SK-N-MC (cell line): ENCODE results near the gene BICDL2.
A peak's percentile ranks its signal among the peaks of the same experiment; 100 is the strongest.

Source experiments
- DNase-seq: peaks from one replicate; pipeline ENCODE4 v3.0.0-alpha.2; 2011; ENCODE audit warnings: low read depth, low spot score
- H3K27ac ChIP-seq: fragments of 200-600 bp; sonication (generic); 2 replicates; pipeline ENCODE4 v1.5.1; 2016; ENCODE audit warnings: mixed run types
- H3K36me3 ChIP-seq: fragments of 200-600 bp; sonication (generic); 2 replicates; pipeline ENCODE4 v1.6.1; 2017; ENCODE audit warnings: antibody characterized with exemption, low read length, mixed read lengths; ENCODE audit not compliant: insufficient read depth
- H3K4me3 ChIP-seq: fragments of 200-600 bp; sonication (generic); 2 replicates; pipeline ENCODE4 v1.5.1; 2016
- H3K9ac ChIP-seq: fragments of 200-600 bp; sonication (generic); 2 replicates; pipeline ENCODE4 v1.8.0; 2017; ENCODE audit warnings: mixed run types, mixed read lengths; ENCODE audit not compliant: insufficient read length
- H3K9me3 ChIP-seq: fragments of 200-600 bp; sonication (generic); 2 replicates; pipeline ENCODE4 v1.6.1; 2017; ENCODE audit warnings: low read depth, mild to moderate bottlenecking, antibody characterized with exemption, low read length, moderate library complexity, mixed read lengths
- EZH2 ChIP-seq: fragments of 200-600 bp; sonication (generic); IDR thresholded peaks from one replicate; pipeline ENCODE4 v1.6.1; 2017; ENCODE audit warnings: antibody characterized with exemption
- FOXP2 ChIP-seq: optimal IDR thresholded peaks from 2 replicates; pipeline ENCODE3; 2011; ENCODE audit warnings: mild to moderate bottlenecking, moderate library complexity; ENCODE audit not compliant: insufficient read depth; ENCODE audit errors: extremely low read length, control extremely low read depth
- POLR2AphosphoS5 ChIP-seq: IDR thresholded peaks from 2 replicates; pipeline ENCODE4 v1.6.1; 2012; ENCODE audit warnings: mild to moderate bottlenecking, low read depth, low read length, borderline replicate concordance

Gene BICDL2

DNA sequence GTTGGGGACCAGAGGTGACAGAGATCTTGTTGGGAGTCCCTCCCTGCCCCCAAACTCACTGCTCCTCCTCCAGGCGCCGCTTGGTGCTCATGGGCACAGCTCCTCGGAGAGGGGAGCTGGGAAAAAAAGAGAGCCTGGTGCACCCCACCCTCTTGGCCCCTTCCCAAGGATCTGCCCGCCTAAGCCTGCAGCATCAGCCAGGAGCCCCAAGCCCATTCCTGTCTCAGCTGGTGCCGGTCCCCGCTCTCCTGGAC is 13.4 kb downstream of the BICDL2 start:
- Histone ChIP-seq H3K9me3 (no peaks in the 10 kb centered on the region), H3K27ac (no peak overlapping the region), H3K4me3 (peak overlapping the region; percentile 83), H3K36me3 (peaks cover 15% of the 10 kb centered on the region; the same call in 1 of the 2 replicates), H3K9ac (peak overlapping the region; percentile 89)
- no peak for TF ChIP-seq EZH2
- no peak; the same call in 1 of the 2 replicates for TF ChIP-seq POLR2AphosphoS5
- TF ChIP-seq FOXP2 = no peak
- no peak for DNase-seq

DNA sequence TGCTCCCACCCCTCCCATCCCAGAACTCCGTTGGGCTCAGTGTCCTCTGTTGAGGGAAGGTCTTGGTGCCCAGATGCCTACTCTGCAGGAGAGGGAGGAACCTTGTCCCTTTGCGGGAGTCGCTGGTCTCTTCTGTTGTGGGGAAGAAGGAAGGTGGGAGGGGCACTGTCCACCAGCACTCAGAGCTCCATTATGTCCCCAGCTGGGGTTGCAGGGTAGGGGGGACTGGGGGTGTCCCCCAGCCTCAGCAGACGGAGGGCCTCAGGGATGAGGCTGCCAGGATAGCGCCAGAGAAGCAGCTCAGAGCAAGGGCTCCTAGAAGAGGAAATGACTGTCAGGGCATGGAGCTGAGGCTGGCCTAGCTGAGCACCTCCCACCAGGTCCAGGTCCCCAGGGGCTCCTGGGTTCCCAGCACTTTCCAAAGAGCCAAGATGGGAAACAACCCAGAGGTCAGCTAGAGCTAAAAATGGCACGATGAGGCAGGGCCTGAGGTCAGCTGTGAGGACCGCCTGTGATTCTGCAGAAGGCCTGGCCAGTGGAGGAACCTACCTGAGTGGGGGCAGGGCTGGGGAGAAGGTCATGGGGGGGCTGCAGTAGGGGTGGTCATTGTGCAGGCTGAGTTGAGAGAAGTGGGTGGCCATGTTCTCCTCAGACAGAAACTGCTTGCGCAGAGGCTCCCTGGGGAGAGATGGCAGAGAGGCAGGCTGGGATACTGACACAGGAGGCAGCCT is 13.9 kb downstream of the BICDL2 start:
- H3K9ac ChIP-seq = no peak overlapping the region
- TF ChIP-seq FOXP2 (no peak), EZH2 (no peak), POLR2AphosphoS5 (no peak; the same call in none of the 2 replicates)
- no peaks in the 10 kb centered on the region for H3K9me3 ChIP-seq
- no peak for DNase-seq
- peak overlapping the region; percentile 83 for H3K4me3 ChIP-seq
- H3K27ac ChIP-seq = peak overlapping the region; percentile 77
- H3K36me3 ChIP-seq = peaks cover 15% of the 10 kb centered on the region; the same call in 1 of the 2 replicates

DNA sequence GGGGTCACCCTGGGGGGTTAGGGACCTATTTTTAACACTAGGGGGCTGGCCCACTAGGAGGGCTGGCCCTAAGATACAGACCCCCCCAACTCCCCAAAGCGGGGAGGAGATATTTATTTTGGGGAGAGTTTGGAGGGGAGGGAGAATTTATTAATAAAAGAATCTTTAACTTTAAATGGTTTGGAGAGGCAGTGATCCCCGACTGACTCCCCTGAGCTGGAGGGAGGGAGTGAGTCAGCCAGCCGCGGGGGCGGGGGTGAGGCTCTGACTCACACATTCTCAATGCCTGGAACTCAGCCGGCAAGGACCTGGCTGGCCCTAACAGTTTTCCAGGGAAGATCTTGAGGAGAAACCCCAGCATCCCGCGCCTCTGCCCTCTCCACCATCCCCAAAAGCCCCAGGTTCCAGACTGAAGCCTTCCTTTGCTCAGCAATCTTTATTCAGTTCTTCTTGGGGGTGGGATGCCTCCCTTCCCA is 14.5 kb downstream of the BICDL2 start:
- no peaks in the 10 kb centered on the region for H3K9me3 ChIP-seq
- no peak for DNase-seq
- peak overlapping the region; percentile 77 for H3K27ac ChIP-seq
- H3K36me3 ChIP-seq = peaks cover 14% of the 10 kb centered on the region; the same call in 1 of the 2 replicates
- peak overlapping the region; percentile 83 for H3K4me3 ChIP-seq
- no peak overlapping the region for H3K9ac ChIP-seq
- TF ChIP-seq POLR2AphosphoS5 = no peak
- no peak for TF ChIP-seq EZH2
- TF ChIP-seq FOXP2 = no peak

DNA sequence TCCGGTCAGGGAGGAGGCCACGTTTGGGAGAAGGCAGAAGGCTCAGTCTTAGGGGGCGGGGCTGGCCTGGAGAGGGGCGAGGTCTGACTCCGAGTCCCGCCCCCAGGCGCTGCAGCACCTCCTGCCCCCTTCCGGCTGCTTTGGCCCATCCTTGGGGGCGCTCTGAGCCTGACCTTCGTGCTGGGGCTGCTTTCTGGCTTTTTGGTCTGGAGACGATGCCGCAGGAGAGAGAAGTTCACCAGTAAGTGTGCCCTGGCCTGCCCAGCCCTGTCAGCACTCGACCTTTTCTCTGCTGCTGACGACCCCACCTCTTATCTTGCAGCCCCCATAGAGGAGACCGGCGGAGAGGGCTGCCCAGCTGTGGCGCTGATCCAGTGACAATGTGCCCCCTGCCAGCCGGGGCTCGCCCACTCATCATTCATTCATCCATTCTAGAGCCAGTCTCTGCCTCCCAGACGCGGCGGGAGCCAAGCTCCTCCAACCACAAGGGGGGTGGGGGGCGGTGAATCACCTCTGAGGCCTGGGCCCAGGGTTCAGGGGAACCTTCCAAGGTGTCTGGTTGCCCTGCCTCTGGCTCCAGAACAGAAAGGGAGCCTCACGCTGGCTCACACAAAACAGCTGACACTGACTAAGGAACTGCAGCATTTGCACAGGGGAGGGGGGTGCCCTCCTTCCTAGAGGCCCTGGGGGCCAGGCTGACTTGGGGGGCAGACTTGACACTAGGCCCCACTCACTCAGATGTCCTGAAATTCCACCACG is 15.1 kb downstream of the BICDL2 start:
- Histone ChIP-seq H3K27ac (peak overlapping the region; percentile 77; the same call in 1 of the 2 replicates), H3K9ac (no peak overlapping the region), H3K4me3 (peak overlapping the region; percentile 83), H3K36me3 (peaks cover 8% of the 10 kb centered on the region; the same call in 1 of the 2 replicates), H3K9me3 (no peaks in the 10 kb centered on the region)
- TF ChIP-seq POLR2AphosphoS5 (no peak), EZH2 (no peak), FOXP2 (no peak)
- no peak for DNase-seq

DNA sequence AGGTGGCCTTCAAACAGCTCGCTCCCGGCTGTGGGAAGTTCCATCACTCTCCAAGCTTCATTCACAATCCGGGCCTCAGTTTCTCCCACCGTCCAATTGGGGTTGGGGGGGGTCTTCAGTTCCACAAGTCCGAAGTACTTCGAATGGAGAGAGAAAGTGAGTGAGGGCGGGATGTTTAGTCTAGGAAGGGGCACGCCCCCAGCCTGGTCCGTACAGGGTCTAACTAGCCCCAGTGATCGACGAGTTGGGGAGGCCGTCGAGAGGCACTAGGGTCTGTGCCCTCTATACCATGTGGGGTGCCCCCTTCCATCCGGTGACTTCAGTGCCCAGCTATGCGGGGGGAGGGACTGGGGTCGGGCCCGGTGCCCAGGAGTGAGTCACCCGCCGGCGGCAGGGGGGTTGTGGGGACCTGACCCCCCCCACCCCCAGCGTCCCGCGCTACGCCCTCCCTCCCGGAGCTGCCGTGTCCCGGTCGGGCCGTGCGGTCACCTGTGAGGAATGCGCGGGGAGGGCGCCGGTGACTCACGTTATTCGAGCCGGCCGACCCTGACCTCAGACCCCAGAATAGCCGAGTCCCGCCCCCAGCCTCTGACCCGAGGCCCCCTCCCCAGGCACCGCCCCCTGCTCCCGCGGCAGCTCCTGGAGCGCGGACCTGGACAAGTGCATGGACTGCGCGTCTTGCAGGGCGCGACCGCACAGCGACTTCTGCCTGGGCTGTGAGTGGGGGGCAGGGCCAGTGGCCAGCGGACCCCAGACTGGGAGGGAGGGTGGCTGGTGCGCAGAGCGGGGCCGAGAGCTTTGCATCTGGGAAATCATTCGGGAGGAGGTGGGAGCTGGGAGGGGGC is 15.9 kb downstream of the BICDL2 start:
- TF ChIP-seq EZH2 = no peak
- no peak for TF ChIP-seq FOXP2
- no peak for TF ChIP-seq POLR2AphosphoS5
- Histone ChIP-seq H3K4me3 (peak overlapping the region; percentile 83), H3K9ac (peak overlapping the region; percentile 64), H3K9me3 (no peaks in the 10 kb centered on the region), H3K36me3 (peaks cover under 1% of the 10 kb centered on the region; the same call in 1 of the 2 replicates), H3K27ac (no peak overlapping the region)
- DNase-seq = no peak

DNA sequence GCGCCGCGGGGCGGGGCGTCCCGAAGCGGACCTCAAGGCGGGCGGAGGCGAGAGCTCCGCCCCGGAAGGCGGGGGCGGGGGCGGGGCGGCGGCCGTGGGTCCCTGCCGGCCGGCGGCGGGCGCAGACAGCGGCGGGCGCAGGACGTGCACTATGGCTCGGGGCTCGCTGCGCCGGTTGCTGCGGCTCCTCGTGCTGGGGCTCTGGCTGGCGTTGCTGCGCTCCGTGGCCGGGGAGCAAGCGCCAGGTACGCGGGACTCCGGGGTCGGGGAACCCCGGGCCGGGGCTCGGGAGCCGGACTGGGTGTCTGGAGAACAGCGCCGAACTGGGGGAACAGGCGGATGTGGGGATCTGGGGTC is 16.5 kb downstream of the BICDL2 start, which contains the start of gene TNFRSF12A:
Gene TNFRSF12A (plus strand): TSS at position 122 of the 357 bp plus-strand sequence. CDS start 30 bp downstream, at position 152.
- no peak within 1 kb of the TSS for H3K27ac ChIP-seq
- peak within 1 kb of the TSS; percentile 64 for H3K9ac ChIP-seq
- H3K9me3 ChIP-seq = no peaks in the 10 kb centered on the region
- DNase-seq = no peak
- peak within 1 kb of the TSS; percentile 83 for H3K4me3 ChIP-seq
- TF ChIP-seq POLR2AphosphoS5 (peak; percentile 64; the same call in 1 of the 2 replicates), FOXP2 (no peak)
- H3K36me3 ChIP-seq = no peaks in the 10 kb centered on the region

DNA sequence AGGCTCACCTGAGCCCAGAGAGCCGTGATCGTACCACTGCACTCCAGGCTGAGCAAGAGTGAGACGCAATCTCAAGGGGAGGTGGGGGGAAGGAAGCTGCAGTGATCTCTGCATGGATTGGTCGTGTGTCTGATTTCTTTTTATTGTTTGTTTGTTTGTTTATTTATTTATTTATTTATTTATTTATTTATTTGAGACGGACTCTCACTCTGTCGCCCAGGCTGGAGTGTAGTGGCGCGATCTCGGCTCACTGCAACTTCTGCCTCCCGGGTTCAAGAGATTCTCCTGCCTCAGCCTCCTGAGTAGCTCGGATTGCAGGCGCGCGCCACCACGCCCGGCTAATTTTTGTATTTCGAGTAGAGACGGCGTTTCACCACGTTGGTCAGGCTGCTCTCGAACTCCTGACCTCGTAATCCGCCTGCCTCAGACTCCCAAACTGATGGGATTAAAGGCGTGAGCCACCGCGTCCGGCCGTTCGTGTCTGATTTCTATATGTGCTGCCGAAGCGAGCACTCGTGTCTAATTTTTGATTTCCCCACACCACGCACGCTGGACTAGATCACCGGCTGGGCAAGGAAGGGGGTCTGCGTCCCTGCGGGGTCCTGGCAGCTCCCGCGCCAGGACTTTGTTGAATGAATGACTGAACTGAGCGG is 17.0 kb downstream of the BICDL2 start:
- no peak overlapping the region for H3K9ac ChIP-seq
- TF ChIP-seq FOXP2 = no peak
- no peak for TF ChIP-seq EZH2
- TF ChIP-seq POLR2AphosphoS5 = no peak; the same call in 1 of the 2 replicates
- peak overlapping the region; percentile 83 for H3K4me3 ChIP-seq
- no peak overlapping the region for H3K27ac ChIP-seq
- DNase-seq = no peak
- no peaks in the 10 kb centered on the region for H3K9me3 ChIP-seq
- H3K36me3 ChIP-seq = no peaks in the 10 kb centered on the region
